NCI-H1930 (cell line): Measurements from ENCODE around the gene CATSPER3.

Experiments
- DNase-seq, 2 experiments: peaks; one replicate each; lab custom pipeline; 2025; lab: John Stamatoyannopoulos, UW

The CATSPER3 gene

DNA sequence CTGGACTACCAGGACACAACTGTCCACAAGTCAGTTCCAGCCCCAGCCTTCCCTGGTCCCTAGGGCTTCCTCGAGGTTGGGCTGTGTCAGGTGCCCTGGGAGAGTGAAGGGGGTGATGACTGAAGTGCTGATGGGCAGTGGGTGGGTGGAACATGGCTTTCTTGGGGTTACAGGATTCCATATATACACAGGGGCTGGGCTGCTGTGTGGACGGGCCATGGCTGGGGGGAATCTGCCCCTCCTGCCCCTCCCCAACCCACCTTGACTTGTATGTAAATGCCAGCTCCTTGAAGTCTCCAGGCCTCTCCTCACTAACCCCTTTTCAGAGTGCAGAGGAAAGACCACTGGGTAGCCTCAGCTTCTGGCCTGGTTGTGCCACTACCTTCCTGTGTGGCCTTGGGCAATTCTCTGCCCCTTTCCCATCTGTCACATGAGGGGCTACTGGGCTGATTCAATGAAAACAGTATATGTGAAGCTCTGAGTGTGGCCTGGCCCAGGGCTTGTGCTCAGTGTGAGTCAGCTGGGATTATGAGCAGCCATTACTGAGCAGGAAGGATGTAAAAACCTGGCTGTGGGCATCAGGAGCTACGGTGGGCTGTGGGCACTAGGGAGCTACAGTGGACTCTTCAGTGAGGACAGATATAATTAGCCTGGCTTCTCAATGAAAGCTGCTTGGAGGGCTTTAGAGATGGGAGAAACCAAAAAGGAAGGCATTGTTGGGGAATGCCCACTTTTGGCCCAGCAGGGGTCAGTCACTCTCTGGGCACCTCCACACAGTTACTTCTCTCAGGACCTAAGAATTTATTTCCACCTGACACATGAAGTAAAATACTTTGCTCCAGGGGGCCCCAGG lies 43.0 kb downstream of the CATSPER3 start:
- DNase-seq = no peak

- DNase-seq = no peak
These were observed 43.8 kb downstream of the CATSPER3 start for GRCh38 chr5:135011355-135012032.

DNA sequence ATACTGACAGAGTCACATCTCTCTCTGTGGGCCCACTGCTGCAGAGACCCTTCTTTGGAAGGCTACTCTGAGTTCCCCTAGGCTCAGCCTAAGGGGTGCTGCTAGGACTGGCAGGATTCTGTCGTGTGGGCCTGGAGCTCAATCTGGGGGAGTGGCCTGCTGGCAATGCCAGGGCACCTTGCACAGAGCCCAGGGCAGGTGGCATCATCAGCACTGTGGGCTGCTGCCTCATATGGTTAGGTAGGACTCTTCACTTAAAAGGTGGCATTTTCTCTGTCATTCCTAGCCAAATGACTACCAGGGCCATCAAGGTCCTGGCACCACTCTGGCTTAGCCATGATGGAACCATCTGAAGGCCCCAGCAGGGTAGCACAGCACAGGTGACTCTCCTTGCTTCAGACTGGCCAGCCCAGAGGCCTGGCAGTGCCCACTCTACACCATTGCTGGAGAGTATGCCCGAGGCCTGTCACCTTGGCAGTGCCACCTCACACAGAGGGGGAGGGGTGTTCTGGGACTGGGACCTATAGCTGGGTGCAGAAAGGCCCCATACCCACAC lies 44.4 kb downstream of the CATSPER3 start:
- no peak for DNase-seq

GRCh38 chr5:135012951-135013391 lies 45.3 kb downstream of the CATSPER3 start:
- DNase-seq = no peak

- no peak for DNase-seq
These were observed 45.7 kb downstream of the CATSPER3 start for GRCh38 chr5:135013445-135013844.

GRCh38 chr5:135013947-135014570 lies 46.4 kb downstream of the CATSPER3 start:
- DNase-seq = no peak

GRCh38 chr5:135015942-135016341 lies 48.2 kb downstream of the CATSPER3 start:
- DNase-seq = no peak

- no peak for DNase-seq
These were observed 49.2 kb downstream of the CATSPER3 start for GRCh38 chr5:135016861-135017290.

DNA sequence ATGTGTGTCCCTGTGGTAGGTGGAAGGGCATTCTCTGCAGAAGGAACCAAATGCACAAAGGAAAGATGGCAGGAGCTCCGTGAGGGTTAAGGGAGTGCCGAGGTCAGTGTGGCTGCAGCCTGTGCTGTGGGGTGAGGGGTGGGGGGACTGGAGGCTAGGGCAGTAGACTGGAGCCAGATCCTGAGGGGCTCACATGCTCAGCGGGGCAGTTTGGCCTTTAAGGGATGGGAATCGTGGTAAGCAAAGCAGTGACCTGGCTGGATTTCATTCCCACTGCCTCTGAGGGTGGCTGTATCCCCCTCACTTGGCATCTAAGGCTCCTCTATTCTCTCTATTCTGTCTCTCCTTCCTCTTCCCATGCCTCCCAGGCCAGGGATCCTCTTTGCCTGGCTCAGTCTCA lies 50.8 kb downstream of the CATSPER3 start:
- no peak for DNase-seq

DNA sequence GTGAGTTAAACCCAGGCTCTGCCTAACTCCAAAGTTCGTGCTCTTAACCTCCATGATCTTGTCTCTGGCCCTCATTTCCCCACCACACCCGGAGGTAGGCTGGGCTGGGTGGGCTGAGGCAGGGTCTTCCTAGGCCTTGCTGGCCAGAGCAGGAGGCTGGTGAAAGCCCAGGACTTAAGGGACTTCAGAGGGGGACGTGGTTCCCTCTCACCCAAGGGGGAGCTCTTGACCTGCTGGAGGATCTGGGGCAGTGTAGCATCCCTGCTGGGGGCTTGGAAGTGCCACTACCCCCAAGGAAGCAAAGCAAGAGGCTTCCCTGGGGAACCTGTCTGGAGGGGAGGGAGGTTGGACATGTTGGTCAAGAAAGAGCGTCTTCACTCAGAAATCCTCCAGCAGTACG lies 51.6 kb downstream of the CATSPER3 start:
- DNase-seq = no peak

DNA sequence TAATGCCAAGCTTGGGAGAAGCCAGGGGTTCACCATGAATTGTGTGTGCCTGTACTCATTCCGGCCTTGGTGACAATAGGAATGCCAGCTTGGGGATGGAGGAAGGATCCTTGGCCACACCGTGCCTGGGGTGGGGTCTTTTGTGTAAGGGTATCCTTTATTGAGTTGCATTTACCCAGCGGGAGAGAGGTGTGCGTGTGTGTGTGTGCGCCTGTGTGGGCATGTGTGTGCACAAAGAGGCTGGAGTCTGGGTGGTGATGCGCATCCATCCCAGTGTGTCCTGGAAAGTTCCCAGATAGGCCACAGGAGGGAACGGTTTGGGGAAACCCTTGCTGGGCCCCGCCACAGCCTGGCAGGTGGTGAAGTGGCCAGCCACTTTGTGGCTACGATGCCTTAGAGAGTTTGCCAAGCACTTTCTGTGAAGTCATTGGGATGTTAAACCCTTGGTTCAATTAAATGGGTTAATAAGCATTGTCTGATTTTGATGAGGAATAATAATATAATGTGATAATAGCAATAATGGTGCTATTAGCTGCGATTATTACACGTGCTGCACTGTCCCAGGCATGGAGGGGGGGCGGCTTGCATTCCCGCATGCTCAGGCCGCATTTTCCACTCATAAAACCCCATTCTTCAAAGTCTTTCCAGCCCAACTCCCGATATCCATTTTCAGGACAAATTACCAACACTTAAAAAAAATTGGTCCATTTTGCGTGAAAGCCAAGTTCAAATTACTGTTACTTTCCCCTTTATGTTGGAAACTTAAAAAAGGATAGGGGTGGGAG lies 52.6 kb downstream of the CATSPER3 start:
- DNase-seq = no peak

DNA sequence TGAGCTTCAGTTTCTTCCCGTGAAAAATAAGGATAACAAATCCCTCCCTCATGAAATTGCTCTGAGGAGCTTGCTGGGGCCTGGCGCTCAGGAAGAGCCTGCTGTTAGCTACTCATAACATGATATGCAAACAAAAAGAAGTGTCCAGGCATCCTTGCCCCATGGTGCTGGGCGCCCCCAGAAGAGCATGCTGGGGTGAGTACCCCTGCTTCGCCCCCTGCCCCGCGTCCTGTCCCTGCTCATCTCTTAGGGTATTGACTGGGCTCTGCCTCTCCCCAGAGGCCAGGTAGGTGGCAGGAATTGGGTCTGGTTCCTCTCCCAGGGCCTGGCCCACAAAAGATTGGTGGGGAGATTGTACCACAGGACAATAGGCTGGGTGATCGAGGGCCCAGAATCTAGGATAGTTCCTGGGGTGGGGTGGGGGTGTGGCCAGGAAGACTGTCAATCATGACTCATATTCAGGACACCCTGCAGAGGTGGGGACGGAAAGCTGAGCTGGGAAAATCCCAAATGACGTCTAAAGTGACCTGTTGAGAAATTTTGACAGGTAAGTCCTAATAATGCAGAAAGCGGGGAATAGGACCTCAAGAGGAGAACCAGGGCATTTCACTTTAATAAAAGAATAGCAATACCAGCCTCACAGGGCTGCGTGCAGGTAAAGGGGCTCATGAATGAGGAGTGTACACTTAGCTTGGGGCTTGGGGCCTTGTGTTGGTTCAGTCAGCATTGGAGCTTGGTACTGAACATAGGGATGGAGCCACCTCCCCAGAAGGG lies 57.4 kb downstream of the CATSPER3 start:
- no peak for DNase-seq

- no peak for DNase-seq
These were observed 58.3 kb downstream of the CATSPER3 start for GRCh38 chr5:135025730-135026644.

DNA sequence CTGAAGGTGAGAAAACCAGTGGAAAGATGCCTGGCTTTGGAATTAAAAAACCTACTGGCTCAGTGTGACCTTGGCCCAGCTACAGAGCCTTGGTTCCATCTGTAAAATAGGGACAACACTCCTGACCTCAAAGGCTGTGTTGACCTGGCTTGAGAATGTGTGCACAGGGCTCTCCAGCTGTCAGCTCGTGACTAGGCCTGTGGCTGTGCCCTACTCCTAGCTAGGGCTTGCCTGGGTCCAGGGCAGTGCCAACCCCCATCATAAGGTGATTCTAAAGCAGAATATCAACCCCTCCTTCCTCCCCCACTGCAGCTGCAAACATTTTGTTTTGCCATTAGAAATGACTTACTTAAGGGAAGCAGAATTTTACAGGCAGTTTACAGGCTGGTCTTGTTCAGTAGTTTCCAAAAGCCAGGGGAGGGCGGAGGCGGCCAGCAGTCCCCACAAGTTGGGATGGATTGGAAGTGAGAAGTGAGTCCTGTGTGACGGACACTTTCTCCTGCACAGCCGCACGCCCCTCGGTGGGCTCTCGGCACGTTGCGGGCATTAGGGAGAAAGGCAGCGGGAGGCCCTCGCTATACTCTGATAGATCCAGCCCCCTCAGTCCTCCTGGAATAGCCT lies 59.0 kb downstream of the CATSPER3 start:
- DNase-seq = no peak

- DNase-seq = no peak
These were observed 59.6 kb downstream of the CATSPER3 start for GRCh38 chr5:135027266-135027696.

DNA sequence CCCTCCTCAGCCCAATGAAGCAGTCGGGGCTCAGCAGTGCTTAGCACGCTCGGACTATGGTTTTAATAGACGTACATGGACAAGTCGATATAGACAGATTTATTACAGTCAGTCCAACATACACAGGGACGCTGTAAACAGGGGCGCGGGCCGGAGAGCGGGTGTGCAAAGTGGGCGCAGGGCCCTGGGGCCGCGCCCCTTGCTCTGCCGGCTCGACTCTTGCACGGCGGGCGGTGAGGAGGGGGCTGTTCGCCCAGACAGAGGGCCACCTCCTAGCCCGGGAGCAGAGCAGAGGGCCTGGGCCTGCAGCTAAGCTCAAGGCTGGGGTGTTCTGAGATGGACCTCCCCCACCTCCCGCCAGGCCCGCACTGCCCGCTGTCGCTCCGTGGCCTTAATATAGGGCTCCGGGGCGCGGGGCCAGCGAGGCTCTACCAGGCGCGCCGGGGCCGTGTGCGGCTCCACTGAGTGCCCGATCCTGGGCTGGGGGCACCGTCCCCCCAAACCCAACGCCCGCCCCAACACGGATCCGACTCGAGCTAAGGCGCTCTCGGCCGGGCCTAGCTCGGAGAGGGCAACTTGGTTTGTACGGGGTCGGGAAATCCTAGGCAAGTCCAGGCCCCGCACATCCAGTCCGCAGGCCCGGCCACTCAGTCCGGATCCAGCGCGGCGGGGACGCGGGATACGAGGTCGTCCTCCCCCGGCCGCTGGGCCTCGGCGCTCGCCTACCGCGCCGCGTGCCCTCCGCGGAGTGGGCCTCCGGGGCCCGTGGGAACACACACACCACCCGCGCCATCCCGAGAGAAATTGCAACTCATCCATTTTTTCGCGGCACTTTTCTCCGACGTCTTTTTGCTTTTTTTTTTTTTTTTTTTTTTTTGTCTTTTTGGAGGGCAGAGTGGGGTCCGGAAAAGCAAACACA lies 60.2 kb downstream of the CATSPER3 start:
- no peak for DNase-seq

DNA sequence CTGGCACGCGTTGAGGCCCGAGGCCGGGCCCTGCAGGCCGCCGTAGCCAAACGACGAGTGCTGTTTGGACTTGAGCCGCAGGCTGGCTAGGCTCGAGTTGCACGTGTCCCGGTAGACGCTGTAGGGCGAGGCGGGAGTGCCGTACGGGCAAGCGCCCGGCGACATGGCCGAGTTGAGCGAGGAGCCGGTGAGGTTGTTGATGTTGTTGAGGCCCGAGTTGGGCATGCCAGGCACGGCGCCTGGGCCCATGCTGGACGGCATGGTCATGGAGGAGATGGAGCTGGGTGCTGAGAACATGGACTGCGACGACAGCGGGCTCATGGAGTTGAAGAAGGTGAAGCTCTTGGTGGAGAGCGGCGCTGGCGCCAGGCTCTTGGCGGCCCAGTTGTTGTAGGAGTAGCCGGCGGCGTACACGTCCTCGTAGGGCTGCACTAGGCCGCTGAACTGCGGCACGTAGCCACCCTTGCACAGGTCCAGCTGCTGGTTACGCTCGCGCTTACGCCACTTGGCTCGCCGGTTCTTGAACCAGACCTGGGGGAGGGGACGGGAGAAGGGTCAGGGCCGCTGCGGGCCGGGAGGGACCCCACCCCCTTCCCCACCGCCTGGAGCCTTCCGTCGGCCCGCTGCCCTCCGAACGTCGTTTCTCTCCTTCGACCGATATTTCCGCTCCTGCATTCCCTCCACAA lies 61.2 kb downstream of the CATSPER3 start:
- no peak for DNase-seq
